Islet precursor cell (in vitro differentiated cells): ENCODE measurements around the gene DUSP2.
"Not testable (repeated sequence)": the region's sequence is repeated elsewhere in the genome, so short reads cannot be mapped to it uniquely, and the experiment has no call there.

Experiments
- DNase-seq: peaks from one replicate; pipeline ENCODE4 v3.0.0-alpha.2; 2018

DUSP2 gene

GRCh38 chr2:96146153-96146880, 1.1 kb upstream of the DUSP2 start:
- DNase-seq = peak; percentile 57

- peak; percentile 47 for DNase-seq
These were observed 560 bp upstream of the DUSP2 start for GRCh38 chr2:96145848-96146152.

- peak; percentile 69 for DNase-seq
These were observed 682 bp downstream of the DUSP2 start for GRCh38 chr2:96144481-96145035.

GRCh38 chr2:96143848-96144480, 1.3 kb downstream of the DUSP2 start:
- DNase-seq = peak; percentile 83

GRCh38 chr2:96143231-96143847, 1.9 kb downstream of the DUSP2 start:
- no peak for DNase-seq

GRCh38 chr2:96142217-96143113, 2.8 kb downstream of the DUSP2 start:
- no peak for DNase-seq

GRCh38 chr2:96141624-96141967, 3.6 kb downstream of the DUSP2 start:
- DNase-seq = not testable (repeated sequence)

GRCh38 chr2:96140941-96141623, 4.2 kb downstream of the DUSP2 start:
- DNase-seq = no peak

GRCh38 chr2:96139181-96139758, 6.0 kb downstream of the DUSP2 start:
- no peak for DNase-seq

GRCh38 chr2:96138179-96139145, 6.8 kb downstream of the DUSP2 start, which contains the start of gene ASTL:
TSS of gene ASTL (minus strand) at chr2:96138502. CDS start at chr2:96138436, 66 bp downstream.
- peak; percentile 85 for DNase-seq

- no peak for DNase-seq
These were observed 7.7 kb downstream of the DUSP2 start for GRCh38 chr2:96137321-96138178.

- DNase-seq = no peak
These were observed 9.0 kb downstream of the DUSP2 start for GRCh38 chr2:96136129-96136720.

- no peak for DNase-seq
These were observed 9.6 kb downstream of the DUSP2 start for GRCh38 chr2:96135621-96136020.

- no peak for DNase-seq
These were observed 10.1 kb downstream of the DUSP2 start for GRCh38 chr2:96135171-96135570.

- no peak for DNase-seq
These were observed 10.8 kb downstream of the DUSP2 start for GRCh38 chr2:96134421-96134820.

- no peak for DNase-seq
These were observed 13.2 kb downstream of the DUSP2 start for GRCh38 chr2:96131813-96132745.

- no peak for DNase-seq
These were observed 14.0 kb downstream of the DUSP2 start for GRCh38 chr2:96131152-96131812.

- no peak for DNase-seq
These were observed 14.8 kb downstream of the DUSP2 start for GRCh38 chr2:96130483-96130882.
